SK-N-MC (cell line): ENCODE results near the gene SBNO2.
"Not testable (repeated sequence)": the region's sequence is repeated elsewhere in the genome, so short reads cannot be mapped to it uniquely, and the experiment has no call there.

Experiments
- DNase-seq: peaks from one replicate; pipeline ENCODE4 v3.0.0-alpha.2; 2011; ENCODE audit warnings: low read depth, low spot score
- H3K27ac ChIP-seq: fragments of 200-600 bp; sonication (generic); 2 replicates; pipeline ENCODE4 v1.5.1; 2016; ENCODE audit warnings: mixed run types
- H3K36me3 ChIP-seq: fragments of 200-600 bp; sonication (generic); 2 replicates; pipeline ENCODE4 v1.6.1; 2017; ENCODE audit warnings: antibody characterized with exemption, low read length, mixed read lengths; ENCODE audit not compliant: insufficient read depth
- H3K4me3 ChIP-seq: fragments of 200-600 bp; sonication (generic); 2 replicates; pipeline ENCODE4 v1.5.1; 2016
- H3K9ac ChIP-seq: fragments of 200-600 bp; sonication (generic); 2 replicates; pipeline ENCODE4 v1.8.0; 2017; ENCODE audit warnings: mixed run types, mixed read lengths; ENCODE audit not compliant: insufficient read length
- H3K9me3 ChIP-seq: fragments of 200-600 bp; sonication (generic); 2 replicates; pipeline ENCODE4 v1.6.1; 2017; ENCODE audit warnings: low read depth, mild to moderate bottlenecking, antibody characterized with exemption, low read length, moderate library complexity, mixed read lengths
- EZH2 ChIP-seq: fragments of 200-600 bp; sonication (generic); IDR thresholded peaks from one replicate; pipeline ENCODE4 v1.6.1; 2017; ENCODE audit warnings: antibody characterized with exemption
- FOXP2 ChIP-seq: optimal IDR thresholded peaks from 2 replicates; pipeline ENCODE3; 2011; ENCODE audit warnings: mild to moderate bottlenecking, moderate library complexity; ENCODE audit not compliant: insufficient read depth; ENCODE audit errors: extremely low read length, control extremely low read depth
- POLR2AphosphoS5 ChIP-seq: IDR thresholded peaks from 2 replicates; pipeline ENCODE4 v1.6.1; 2012; ENCODE audit warnings: mild to moderate bottlenecking, low read depth, low read length, borderline replicate concordance

Gene SBNO2

GRCh38 chr19:1136201-1136600, 37.9 kb downstream of the SBNO2 start:
- no peak overlapping the region for H3K27ac ChIP-seq
- H3K4me3 ChIP-seq, result no peak overlapping the region
- H3K36me3 ChIP-seq, result no peaks in the 10 kb centered on the region
- H3K9me3 ChIP-seq, result no peaks in the 10 kb centered on the region
- no peak overlapping the region for H3K9ac ChIP-seq
- DNase-seq, result no peak
- TF ChIP-seq POLR2AphosphoS5, result no peak
- TF ChIP-seq FOXP2, result no peak
- no peak for TF ChIP-seq EZH2

GRCh38 chr19:1135454-1135853, 38.6 kb downstream of the SBNO2 start:
- Histone ChIP-seq H3K9ac (no peak overlapping the region), H3K9me3 (no peaks in the 10 kb centered on the region), H3K27ac (no peak overlapping the region), H3K36me3 (no peaks in the 10 kb centered on the region), H3K4me3 (no peak overlapping the region)
- no peak for DNase-seq
- no peak for TF ChIP-seq EZH2
- TF ChIP-seq FOXP2, result no peak
- no peak for TF ChIP-seq POLR2AphosphoS5

GRCh38 chr19:1134431-1134830, 39.6 kb downstream of the SBNO2 start:
- DNase-seq, result no peak
- no peaks in the 10 kb centered on the region for H3K36me3 ChIP-seq

GRCh38 chr19:1133471-1133929, 40.6 kb downstream of the SBNO2 start:
- Histone ChIP-seq H3K27ac (no peak overlapping the region), H3K36me3 (no peaks in the 10 kb centered on the region), H3K4me3 (no peak overlapping the region), H3K9ac (no peak overlapping the region), H3K9me3 (no peaks in the 10 kb centered on the region)
- DNase-seq, result no peak
- no peak for TF ChIP-seq EZH2
- TF ChIP-seq FOXP2, result no peak
- TF ChIP-seq POLR2AphosphoS5, result no peak

More at GRCh38 chr19:1134431-1134830, 39.6 kb downstream of the SBNO2 start:
- Histone ChIP-seq H3K4me3 (no peak overlapping the region), H3K27ac (no peak overlapping the region), H3K9me3 (no peaks in the 10 kb centered on the region), H3K9ac (no peak overlapping the region)
- TF ChIP-seq FOXP2 (no peak), POLR2AphosphoS5 (no peak), EZH2 (no peak)

- H3K27ac ChIP-seq, result no peak overlapping the region
- no peak overlapping the region for H3K9ac ChIP-seq
Measured at GRCh38 chr19:1132552-1133383, 41.3 kb downstream of the SBNO2 start.

GRCh38 chr19:1131718-1132551, 42.1 kb downstream of the SBNO2 start:
- peak overlapping the region; percentile 13 for H3K9ac ChIP-seq
- no peak for TF ChIP-seq FOXP2
- no peak for TF ChIP-seq POLR2AphosphoS5
- TF ChIP-seq EZH2, result no peak
- H3K27ac ChIP-seq, result no peak overlapping the region
- H3K4me3 ChIP-seq, result peak overlapping the region; percentile 54
- H3K9me3 ChIP-seq, result no peaks in the 10 kb centered on the region
- H3K36me3 ChIP-seq, result no peaks in the 10 kb centered on the region; the same call in 1 of the 2 replicates
- no peak for DNase-seq

More at GRCh38 chr19:1132552-1133383, 41.3 kb downstream of the SBNO2 start:
- Histone ChIP-seq H3K36me3 (no peaks in the 10 kb centered on the region), H3K4me3 (peak overlapping the region; percentile 54), H3K9me3 (no peaks in the 10 kb centered on the region)
- no peak for TF ChIP-seq FOXP2
- no peak for TF ChIP-seq POLR2AphosphoS5
- TF ChIP-seq EZH2, result no peak
- DNase-seq, result no peak

- no peak for DNase-seq
- Histone ChIP-seq H3K27ac (no peak overlapping the region), H3K9me3 (no peaks in the 10 kb centered on the region), H3K4me3 (no peak overlapping the region), H3K9ac (no peak overlapping the region), H3K36me3 (no peaks in the 10 kb centered on the region; the same call in 1 of the 2 replicates)
- no peak for TF ChIP-seq POLR2AphosphoS5
- TF ChIP-seq EZH2, result no peak
- TF ChIP-seq FOXP2, result no peak
Measured at GRCh38 chr19:1130771-1131717, 43.0 kb downstream of the SBNO2 start.

GRCh38 chr19:1129535-1129934, 44.5 kb downstream of the SBNO2 start:
- no peaks in the 10 kb centered on the region; the same call in 1 of the 2 replicates for H3K36me3 ChIP-seq
- no peak overlapping the region for H3K4me3 ChIP-seq
- no peak for DNase-seq
- TF ChIP-seq FOXP2 (no peak), EZH2 (no peak), POLR2AphosphoS5 (no peak)
- H3K27ac ChIP-seq, result no peak overlapping the region
- no peak overlapping the region for H3K9ac ChIP-seq
- no peaks in the 10 kb centered on the region for H3K9me3 ChIP-seq

- H3K9me3 ChIP-seq, DNase-seq, H3K4me3 ChIP-seq, H3K36me3 ChIP-seq, H3K27ac ChIP-seq, H3K9ac ChIP-seq: not testable (repeated sequence)
Measured at GRCh38 chr19:1129084-1129483, 45.0 kb downstream of the SBNO2 start.
